ENCODE measurements around the gene CUX1. TPM values are rescaled to one million over a fixed set of nuclear protein-coding genes. Genes with fewer than 3 reads are reported as not detected.

Gene CUX1
- total RNA-seq, 3 donors from 2014 or later: 35.1 to 54.4 (median 41.1) TPM

DNA sequence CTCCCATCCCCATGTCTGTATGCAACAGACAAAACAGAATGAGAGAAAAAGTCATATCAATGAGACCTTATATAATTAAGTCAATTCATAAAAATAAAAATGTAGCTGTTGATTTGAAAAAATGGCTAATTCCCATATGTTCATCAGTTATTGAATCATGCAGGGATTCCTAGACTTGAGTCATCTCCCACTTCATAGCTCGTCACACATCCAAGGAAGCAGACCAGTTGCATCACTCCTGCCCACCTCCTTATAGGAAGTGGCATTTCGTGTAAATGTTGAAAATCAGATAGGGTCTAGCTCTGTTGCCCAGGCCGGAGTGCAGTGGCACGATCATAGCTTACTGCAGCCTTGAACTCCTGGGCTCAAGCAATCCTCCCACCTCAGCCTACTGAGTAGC lies 413.2 kb downstream of the CUX1 start:
- TF ChIP-seq POLR2A (IDR thresholded peaks at IDR 0.05) (no peak), POLR2AphosphoS5 (IDR thresholded peaks at IDR 0.05) (no peak)
- TF ChIP-seq, protein P1, sequence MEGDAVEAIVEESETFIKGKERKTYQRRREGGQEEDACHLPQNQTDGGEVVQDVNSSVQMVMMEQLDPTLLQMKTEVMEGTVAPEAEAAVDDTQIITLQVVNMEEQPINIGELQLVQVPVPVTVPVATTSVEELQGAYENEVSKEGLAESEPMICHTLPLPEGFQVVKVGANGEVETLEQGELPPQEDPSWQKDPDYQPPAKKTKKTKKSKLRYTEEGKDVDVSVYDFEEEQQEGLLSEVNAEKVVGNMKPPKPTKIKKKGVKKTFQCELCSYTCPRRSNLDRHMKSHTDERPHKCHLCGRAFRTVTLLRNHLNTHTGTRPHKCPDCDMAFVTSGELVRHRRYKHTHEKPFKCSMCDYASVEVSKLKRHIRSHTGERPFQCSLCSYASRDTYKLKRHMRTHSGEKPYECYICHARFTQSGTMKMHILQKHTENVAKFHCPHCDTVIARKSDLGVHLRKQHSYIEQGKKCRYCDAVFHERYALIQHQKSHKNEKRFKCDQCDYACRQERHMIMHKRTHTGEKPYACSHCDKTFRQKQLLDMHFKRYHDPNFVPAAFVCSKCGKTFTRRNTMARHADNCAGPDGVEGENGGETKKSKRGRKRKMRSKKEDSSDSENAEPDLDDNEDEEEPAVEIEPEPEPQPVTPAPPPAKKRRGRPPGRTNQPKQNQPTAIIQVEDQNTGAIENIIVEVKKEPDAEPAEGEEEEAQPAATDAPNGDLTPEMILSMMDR (IDR thresholded peaks at IDR 0.05): no peak
- Histone ChIP-seq H3K36me3 (no peaks in the 10 kb centered on the region), H3K27me3 (no peaks in the 10 kb centered on the region), H3K9me3 (no peaks in the 10 kb centered on the region), H3K27ac (no peak overlapping the region), H3K4me1 (no peaks in the 10 kb centered on the region), H3K4me3 (no peak overlapping the region)
- no peak for DNase-seq (ENCODE audit: low spot score in 2 of 2)
- intact Hi-C loops (cut with DNase I; ENCODE audit: low total_unique reads): no loop called here

DNA sequence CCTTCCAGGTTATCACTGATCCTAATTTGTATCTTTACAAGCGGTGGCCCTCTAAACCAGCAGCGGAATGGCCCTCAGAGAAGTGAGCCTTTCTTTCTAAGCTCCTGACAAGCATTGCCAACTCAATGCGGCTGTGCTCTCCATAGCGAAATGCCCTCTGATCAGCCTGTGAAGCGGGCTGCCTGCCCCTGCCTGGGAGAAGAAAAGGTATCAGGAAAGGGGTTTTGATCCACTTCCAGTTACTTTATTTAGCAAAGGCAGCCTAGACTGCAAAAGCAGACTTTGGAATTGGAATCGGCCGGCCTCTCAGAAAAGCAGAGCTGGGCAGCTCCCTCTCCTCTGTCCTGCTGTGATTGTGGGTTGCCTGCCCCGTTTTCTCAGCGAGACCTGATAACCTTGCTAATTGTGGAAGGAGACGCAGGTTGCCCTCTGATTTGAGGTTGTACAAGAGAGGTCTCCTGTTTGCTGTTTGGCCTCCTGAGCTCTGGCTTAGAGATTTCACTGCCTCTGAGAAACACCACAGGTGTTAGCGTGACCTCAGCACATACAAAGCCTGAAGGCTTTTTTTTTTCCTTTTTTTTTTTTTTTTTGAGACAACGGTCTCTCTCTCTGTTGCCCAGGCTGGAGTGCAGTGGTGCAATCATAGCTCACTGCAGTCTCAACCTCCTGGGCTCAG lies 415.3 kb downstream of the CUX1 start:
- Histone ChIP-seq H3K36me3 (no peaks in the 10 kb centered on the region), H3K9me3 (no peaks in the 10 kb centered on the region), H3K4me3 (no peak overlapping the region), H3K27me3 (no peaks in the 10 kb centered on the region), H3K4me1 (no peaks in the 10 kb centered on the region), H3K27ac (no peak overlapping the region)
- TF ChIP-seq, protein P1 (IDR thresholded peaks at IDR 0.05): no peak
- no peak for TF ChIP-seq POLR2AphosphoS5 (IDR thresholded peaks at IDR 0.05)
- TF ChIP-seq POLR2A (IDR thresholded peaks at IDR 0.05): no peak
- intact Hi-C loops (cut with DNase I; ENCODE audit: low total_unique reads): no loop called here
- DNase-seq (ENCODE audit: low spot score in 2 of 2): no peak

- TF ChIP-seq POLR2A (IDR thresholded peaks at IDR 0.05) (no peak), POLR2AphosphoS5 (IDR thresholded peaks at IDR 0.05) (no peak)
- TF ChIP-seq, protein P1 (IDR thresholded peaks at IDR 0.05): no peak
- H3K27ac ChIP-seq: no peak overlapping the region
- no peaks in the 10 kb centered on the region for H3K36me3 ChIP-seq
- no peaks in the 10 kb centered on the region for H3K4me1 ChIP-seq
- no peak for DNase-seq (ENCODE audit: low spot score in 2 of 2)
- no peaks in the 10 kb centered on the region for H3K9me3 ChIP-seq
- intact Hi-C loops (cut with DNase I; ENCODE audit: low total_unique reads): no loop called here
- no peak overlapping the region for H3K4me3 ChIP-seq
- H3K27me3 ChIP-seq: no peaks in the 10 kb centered on the region
Measured at GRCh38 chr7:102234131-102234530, 416.7 kb downstream of the CUX1 start.

DNA sequence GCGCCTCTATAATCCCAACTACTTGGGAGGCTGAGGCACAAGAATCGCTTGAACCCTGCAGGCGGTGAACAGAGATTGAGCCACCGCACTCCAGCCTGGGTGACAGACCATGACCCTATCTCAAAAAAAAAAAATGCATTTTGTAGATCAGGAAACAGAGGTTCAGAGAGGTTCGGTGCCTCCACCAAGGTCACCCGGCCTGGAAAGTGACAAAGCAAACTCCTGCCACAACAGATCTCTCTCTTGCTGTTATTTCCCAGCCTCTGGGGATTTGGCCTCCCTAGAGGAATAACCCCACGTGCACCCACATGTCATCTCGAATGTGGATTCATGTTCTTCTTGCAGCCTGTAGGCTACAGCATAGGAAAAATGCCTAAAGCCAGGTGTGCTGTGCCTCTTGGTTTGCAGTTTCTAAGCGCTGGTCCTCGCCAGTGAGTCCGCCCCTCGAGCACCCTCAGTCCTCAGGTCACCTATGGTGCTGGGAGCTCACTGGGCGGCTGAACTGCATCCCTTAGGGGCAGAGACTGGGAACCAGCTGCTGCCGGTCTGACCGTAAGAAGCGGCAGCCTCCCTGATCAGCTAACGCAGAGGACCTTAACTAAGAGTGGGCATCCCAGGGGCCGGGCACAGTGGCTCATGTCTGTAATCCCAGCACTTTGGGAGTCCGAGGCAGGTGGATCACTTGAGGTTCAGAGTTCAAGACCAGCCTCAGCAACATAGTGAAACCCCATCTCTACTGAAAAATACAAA lies 417.6 kb downstream of the CUX1 start:
- Histone ChIP-seq H3K27me3 (no peaks in the 10 kb centered on the region), H3K4me3 (no peak overlapping the region), H3K9me3 (no peaks in the 10 kb centered on the region), H3K27ac (no peak overlapping the region), H3K4me1 (no peaks in the 10 kb centered on the region), H3K36me3 (no peaks in the 10 kb centered on the region)
- intact Hi-C loops (cut with DNase I; ENCODE audit: low total_unique reads): no loop called here
- no peak for DNase-seq (ENCODE audit: low spot score in 2 of 2)
- TF ChIP-seq POLR2A (IDR thresholded peaks at IDR 0.05): no peak
- TF ChIP-seq POLR2AphosphoS5 (IDR thresholded peaks at IDR 0.05): no peak
- TF ChIP-seq, protein P1 (IDR thresholded peaks at IDR 0.05): no peak

DNA sequence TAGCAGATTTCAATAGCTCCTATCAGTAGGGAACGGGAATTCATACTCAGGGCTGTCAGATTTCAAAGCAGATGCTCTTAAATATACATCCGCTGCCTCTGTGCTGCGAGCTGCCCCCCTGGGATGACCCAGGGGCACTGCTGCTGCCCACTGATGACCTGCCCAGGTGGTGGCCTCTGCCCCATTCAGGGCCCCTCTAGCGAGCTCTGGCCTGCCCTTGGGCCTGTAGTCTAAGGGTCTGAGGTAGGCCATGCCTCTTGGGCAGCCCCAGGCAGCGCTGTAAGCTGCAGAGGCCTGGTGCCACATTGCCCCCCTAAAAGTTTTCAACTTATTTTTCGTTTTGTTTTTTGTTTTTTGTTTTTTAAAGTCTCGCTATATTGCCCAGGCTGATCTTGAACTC lies 418.7 kb downstream of the CUX1 start:
- no peak for DNase-seq (ENCODE audit: low spot score in 2 of 2)
- intact Hi-C loops (cut with DNase I; ENCODE audit: low total_unique reads): no loop called here
- Histone ChIP-seq H3K9me3 (no peaks in the 10 kb centered on the region), H3K4me1 (no peaks in the 10 kb centered on the region), H3K36me3 (no peaks in the 10 kb centered on the region), H3K27me3 (no peaks in the 10 kb centered on the region), H3K4me3 (no peak overlapping the region), H3K27ac (no peak overlapping the region)
- no peak for TF ChIP-seq POLR2A (IDR thresholded peaks at IDR 0.05)
- TF ChIP-seq, protein P1 (IDR thresholded peaks at IDR 0.05): no peak
- no peak for TF ChIP-seq POLR2AphosphoS5 (IDR thresholded peaks at IDR 0.05)

Measured in breast epithelium (tissue), 4 donors.